Measurements from ENCODE around the gene DUXB. TPM values are rescaled to one million over a fixed set of nuclear protein-coding genes. Genes with fewer than 3 reads are reported as not detected.

Gene DUXB
- total RNA-seq, 1 donor from 2014 or later, result not detected

- Histone ChIP-seq H3K27me3 (ENCODE audit: control insufficient read depth, insufficient read depth, low read length) (no peaks in the 10 kb centered on the region), H3K36me3 (ENCODE audit: control insufficient read depth, insufficient read depth, low read length) (no peaks in the 10 kb centered on the region), H3K4me3 (ENCODE audit: low read depth, low read length) (no peak overlapping the region)
- no peak for DNase-seq (ENCODE audit: low read depth)
- TF ChIP-seq, protein P1, sequence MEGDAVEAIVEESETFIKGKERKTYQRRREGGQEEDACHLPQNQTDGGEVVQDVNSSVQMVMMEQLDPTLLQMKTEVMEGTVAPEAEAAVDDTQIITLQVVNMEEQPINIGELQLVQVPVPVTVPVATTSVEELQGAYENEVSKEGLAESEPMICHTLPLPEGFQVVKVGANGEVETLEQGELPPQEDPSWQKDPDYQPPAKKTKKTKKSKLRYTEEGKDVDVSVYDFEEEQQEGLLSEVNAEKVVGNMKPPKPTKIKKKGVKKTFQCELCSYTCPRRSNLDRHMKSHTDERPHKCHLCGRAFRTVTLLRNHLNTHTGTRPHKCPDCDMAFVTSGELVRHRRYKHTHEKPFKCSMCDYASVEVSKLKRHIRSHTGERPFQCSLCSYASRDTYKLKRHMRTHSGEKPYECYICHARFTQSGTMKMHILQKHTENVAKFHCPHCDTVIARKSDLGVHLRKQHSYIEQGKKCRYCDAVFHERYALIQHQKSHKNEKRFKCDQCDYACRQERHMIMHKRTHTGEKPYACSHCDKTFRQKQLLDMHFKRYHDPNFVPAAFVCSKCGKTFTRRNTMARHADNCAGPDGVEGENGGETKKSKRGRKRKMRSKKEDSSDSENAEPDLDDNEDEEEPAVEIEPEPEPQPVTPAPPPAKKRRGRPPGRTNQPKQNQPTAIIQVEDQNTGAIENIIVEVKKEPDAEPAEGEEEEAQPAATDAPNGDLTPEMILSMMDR (IDR thresholded peaks at IDR 0.05; ENCODE audit: insufficient read depth, low read length, poor library complexity, severe bottlenecking), result no peak
Observed at GRCh38 chr16:75742424-75743047, 41.3 kb upstream of the DUXB start.

- no peak for DNase-seq (ENCODE audit: low read depth)
- Histone ChIP-seq H3K27me3 (ENCODE audit: control insufficient read depth, insufficient read depth, low read length) (no peaks in the 10 kb centered on the region), H3K36me3 (ENCODE audit: control insufficient read depth, insufficient read depth, low read length) (no peaks in the 10 kb centered on the region), H3K4me3 (ENCODE audit: low read depth, low read length) (no peak overlapping the region)
- TF ChIP-seq, protein P1 (IDR thresholded peaks at IDR 0.05; ENCODE audit: insufficient read depth, low read length, poor library complexity, severe bottlenecking), result no peak
Observed at GRCh38 chr16:75733305-75734211, 32.3 kb upstream of the DUXB start.

- no peak overlapping the region for H3K4me3 ChIP-seq (ENCODE audit: low read depth, low read length)
- TF ChIP-seq, protein P1 (IDR thresholded peaks at IDR 0.05; ENCODE audit: insufficient read depth, low read length, poor library complexity, severe bottlenecking), result no peak
- no peak for DNase-seq (ENCODE audit: low read depth)
- H3K27me3 ChIP-seq (ENCODE audit: control insufficient read depth, insufficient read depth, low read length), result no peaks in the 10 kb centered on the region
- H3K36me3 ChIP-seq (ENCODE audit: control insufficient read depth, insufficient read depth, low read length), result no peaks in the 10 kb centered on the region
Observed at GRCh38 chr16:75732871-75733270, 31.6 kb upstream of the DUXB start.

- Histone ChIP-seq H3K4me3 (ENCODE audit: low read depth, low read length) (no peak overlapping the region), H3K27me3 (ENCODE audit: control insufficient read depth, insufficient read depth, low read length) (no peaks in the 10 kb centered on the region), H3K36me3 (ENCODE audit: control insufficient read depth, insufficient read depth, low read length) (no peaks in the 10 kb centered on the region)
- TF ChIP-seq, protein P1 (IDR thresholded peaks at IDR 0.05; ENCODE audit: insufficient read depth, low read length, poor library complexity, severe bottlenecking), result no peak
- no peak for DNase-seq (ENCODE audit: low read depth)
Observed at GRCh38 chr16:75727221-75727620, 26.0 kb upstream of the DUXB start.

- DNase-seq (ENCODE audit: low read depth), result no peak
- H3K36me3 ChIP-seq (ENCODE audit: control insufficient read depth, insufficient read depth, low read length), result no peaks in the 10 kb centered on the region
- no peaks in the 10 kb centered on the region for H3K27me3 ChIP-seq (ENCODE audit: control insufficient read depth, insufficient read depth, low read length)
- TF ChIP-seq, protein P1 (IDR thresholded peaks at IDR 0.05; ENCODE audit: insufficient read depth, low read length, poor library complexity, severe bottlenecking), result no peak
- no peak within 1 kb of the TSS for H3K4me3 ChIP-seq (ENCODE audit: low read depth, low read length)
Observed at GRCh38 chr16:75726390-75726789, 25.1 kb upstream of the DUXB start, which contains the start of gene CPHXL. Gene CPHXL (minus strand): TSS chr16:75726490. CDS start chr16:75726442, 48 bp downstream.

All from kidney epithelial cell (primary cell).